8988T (cell line): ENCODE measurements around the gene DSC3.

ENCODE experiments used
- DNase-seq: peaks from one replicate; pipeline ENCODE4 v3.0.0; 2011

The DSC3 gene

DNA sequence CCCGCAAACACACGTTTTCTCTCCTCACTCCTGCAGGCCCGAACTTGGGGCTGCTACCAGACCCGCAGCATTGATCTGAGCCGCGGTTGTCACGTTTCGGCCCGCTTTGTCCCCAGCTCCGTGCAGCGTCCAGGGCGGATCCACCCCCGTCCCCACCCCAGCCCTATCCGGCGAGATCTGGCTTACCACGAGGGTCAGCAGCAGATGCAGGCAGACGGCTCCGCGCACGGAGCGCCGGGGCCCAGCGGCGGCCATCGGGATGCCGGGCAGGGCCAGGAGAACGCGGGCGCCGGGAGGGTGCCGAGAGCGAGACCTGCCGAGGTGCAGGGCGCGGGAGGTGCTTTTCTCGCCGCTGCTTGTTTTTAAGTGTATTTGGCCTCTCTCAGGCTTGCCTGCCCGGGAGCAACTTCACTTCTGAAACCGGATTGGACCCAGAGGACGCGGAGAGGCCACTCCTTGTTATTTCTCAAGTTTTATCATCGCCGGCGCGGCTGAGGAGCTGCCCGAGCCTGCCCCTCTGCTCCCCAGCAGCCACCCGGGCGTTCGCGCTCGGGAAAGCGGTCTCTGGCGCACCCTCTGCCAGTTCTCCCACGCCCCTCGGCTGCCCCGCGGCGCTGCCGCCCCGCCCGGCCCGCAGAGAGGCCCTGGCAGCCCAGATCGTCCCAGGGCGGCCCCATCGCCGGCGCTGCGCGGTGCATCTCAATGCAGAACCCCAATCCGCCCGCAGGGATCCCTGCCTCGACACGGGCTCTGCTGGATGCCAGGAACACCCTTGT is at the start of gene DSC3:
DSC3 (minus strand) TSS at position 337 of the 776 bp plus-strand sequence; CDS start at position 255, 82 bp downstream.
- DNase-seq, result peak; percentile 61

DNA sequence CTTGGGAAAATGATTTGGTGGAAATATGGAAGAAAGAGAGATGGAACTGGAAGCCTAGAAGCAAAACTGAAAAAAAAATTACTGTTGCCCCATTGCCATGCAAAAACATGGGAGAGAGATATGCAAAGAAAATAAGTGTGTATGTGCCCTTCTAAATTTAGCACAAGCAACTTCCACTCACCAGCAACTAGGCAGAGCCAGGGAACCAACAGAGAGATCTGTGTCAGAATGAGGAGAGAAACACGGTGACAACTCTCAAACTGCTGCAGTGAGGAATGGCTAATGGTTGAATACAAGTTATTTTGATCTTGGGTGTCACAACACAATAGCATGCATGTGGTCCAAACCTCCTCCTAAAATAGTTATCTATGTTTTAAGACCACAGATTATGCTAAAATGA is 48.8 kb upstream of the DSC3 start:
- DNase-seq, result no peak

DNA sequence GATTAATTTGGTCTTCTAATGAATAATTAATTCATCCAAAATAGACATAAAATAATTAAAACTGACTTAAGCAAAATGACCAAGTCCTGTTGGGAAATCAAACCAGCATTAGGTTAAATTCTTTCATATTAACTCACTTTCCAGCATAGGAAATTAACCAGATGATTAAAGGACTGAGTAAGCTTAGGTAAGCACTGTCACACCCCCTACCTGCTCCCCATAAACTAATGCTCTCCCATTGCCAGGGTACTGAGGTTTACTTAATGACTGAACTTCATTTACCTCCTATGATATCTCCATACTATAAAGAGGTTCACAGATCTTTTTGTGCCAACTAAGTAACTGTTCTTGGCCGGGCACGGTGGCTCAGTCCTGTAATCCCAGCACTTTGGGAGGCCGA is 46.0 kb upstream of the DSC3 start:
- no peak for DNase-seq

DNA sequence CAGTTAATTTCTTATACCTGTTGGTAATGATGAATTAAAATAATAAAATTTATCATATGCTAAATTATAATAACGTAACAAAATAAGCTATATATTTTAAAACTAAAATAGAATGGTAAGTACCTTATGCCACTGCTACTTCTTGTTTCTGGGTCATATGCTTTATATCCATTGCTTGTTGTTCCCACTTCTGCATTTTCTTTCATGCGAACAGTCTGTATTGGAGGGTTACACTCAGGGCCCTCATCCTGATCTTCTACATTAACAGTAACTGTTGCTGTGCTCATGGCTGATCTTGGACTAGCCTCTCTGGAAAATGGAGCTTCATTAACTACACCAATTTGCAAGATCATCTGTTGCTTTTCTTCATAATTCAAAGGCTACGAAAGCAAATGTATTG is 37.4 kb upstream of the DSC3 start:
- DNase-seq, result no peak

DNA sequence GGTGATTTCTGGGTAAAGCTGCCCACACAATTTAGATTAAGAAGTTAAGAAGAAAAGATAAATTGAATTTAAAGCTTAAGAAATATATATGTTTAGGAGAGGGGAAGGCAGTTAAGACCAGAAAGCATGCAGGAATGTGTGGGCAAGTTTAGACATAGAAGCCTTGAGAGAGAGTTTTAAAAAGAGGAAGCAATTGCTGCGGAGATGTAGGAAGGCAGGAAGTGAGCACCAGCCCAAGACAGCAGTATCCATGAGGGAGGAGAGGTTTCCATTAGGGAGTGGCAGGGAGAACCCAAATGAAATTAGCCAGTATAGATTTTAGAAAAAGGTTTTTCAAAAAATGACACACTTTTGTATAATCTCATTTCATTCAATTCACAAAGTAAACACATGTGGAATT is 35.3 kb upstream of the DSC3 start:
- DNase-seq, result no peak

DNA sequence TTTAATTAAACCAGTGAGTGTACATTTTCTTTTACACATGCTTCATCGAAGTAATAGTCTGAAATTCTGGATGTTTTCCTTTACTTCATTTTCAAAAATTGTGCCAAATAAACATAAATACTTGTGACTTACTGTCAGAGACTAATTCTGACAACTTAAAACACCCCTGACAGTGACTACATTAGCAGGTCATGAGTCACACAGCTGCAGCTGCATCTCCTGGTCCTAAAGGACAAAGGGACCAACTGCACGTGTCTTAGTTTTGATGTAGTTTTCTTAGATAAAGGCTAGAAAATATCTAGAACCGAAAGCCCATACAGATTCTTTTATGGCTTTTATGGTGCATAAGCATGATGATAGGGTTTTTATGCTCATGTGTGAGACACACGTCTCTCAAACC is 29.6 kb upstream of the DSC3 start:
- DNase-seq, result no peak

DNA sequence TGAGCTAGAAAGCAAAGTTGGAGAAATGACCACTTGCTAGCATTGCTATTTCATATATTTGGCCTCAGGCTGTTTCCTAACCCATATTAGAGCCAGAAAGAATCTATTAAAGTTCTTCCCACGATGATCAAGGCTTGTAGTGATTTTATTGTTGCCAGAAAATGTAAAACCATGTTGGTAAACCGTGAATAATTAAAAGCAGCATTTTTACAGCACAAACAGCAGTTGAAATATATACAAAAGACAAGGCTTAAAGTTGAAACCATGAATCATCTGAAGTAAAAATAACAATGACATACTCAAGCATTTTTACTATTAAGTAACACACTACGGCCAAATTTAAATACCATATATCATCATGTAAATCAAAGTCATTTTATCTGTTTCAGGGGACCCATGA is 27.7 kb upstream of the DSC3 start:
- DNase-seq, result no peak

DNA sequence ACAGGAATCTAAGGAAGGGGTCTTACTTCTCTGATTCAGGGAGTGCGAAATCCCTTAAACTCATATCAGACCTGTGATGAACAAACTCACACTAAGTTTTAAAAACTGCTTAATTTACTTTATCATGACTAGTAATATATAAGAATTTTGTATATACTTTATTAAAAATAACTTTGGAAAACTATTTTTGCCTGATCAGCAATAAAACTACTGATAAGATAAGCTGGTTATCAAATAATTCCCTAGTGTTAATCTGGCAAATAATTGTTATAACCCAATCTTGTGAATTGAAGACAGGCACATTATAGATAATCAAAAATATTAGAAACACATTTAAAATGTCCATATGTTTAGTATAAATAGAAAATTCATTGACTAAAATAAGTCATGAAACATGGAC is 23.7 kb upstream of the DSC3 start:
- DNase-seq, result no peak

DNA sequence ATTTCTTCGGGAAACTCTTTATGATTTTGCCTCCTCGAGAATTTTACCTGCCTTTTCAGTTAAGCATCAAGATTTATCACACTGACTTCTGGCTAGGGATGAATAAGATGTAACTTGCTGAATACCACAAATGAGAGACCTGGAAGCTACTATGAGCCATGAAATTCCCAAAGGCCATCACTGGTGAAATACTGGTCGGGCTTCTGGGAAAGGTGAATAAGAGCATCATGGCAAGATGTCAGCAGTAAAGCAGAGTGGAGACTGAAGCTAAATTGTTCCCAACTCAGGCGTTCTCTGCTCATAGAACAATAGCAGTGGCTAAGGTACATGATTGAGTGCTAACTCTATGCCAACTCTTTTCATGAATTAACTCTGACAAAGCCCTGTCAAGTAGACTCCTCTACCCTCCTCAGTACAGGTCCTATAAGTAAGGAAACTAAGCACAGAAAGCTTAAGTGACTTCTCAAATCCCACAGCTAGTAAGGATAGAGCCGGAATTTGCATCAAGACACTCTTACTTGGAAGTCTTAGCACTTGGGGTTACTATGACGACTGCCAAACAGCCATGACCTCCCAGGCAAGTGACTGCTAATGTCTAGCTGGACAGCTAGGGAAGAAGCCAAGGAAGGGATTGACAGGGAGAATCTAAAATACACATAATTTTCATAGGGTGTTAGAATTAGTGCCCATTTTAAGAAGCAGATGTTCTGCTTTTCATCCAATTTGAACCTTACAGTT is 22.7 kb upstream of the DSC3 start:
- DNase-seq, result no peak

DNA sequence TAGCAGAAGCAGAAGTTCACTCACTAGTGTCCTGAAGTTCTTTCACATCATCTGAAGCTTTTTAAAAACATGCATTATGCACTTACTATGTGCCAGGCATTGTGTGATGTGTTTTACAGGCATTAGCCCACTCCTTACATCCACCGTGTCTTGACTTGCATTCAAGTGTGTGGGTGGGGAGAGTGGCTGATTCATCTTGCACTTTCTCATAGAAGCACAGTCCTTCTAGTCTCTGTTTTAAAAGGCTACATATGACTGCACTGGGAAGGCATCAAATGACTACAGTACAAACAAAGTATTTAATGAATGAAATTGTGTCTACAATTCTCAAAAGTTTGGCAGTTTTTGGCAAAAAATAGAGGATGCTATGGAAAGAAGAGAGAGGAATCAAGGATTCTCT is 21.6 kb upstream of the DSC3 start:
- no peak for DNase-seq

DNA sequence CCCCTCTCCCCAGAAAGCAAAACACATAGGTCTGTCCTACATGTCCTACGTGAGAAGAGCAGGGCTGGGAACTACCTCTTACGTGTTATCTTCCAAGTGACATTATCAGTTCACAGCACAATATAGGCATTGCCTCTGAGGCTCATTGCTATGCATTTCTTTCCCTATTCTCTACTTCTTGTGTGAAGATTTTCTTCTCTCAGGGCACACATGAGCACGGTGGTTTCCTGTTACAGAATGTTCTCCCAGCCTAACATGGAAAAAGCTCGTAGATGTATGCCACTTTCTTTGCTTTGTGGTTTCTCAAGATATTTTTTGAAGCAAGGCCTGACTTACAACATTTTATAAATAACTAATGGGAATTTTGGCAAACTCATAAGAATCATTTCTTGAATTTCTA is 19.4 kb upstream of the DSC3 start:
- DNase-seq, result no peak

DNA sequence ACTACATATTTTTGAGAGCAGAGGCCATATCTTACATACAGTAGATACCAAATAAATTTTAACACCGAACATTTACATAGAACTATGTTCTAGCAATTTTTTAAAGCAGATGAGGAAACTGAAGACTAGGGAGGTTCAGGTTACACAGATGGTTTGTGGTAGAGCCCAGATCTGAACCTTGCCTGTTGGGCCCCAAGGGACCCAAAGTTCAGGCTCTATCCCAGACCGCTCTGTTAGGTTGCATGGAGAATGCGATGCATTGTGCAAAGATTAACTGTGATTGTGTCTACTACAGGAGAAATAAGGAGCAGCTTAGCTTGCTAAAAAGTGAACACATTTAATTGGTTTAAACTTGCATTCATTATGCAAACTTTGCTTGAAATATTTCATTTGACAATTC is 16.4 kb upstream of the DSC3 start:
- DNase-seq, result no peak

DNA sequence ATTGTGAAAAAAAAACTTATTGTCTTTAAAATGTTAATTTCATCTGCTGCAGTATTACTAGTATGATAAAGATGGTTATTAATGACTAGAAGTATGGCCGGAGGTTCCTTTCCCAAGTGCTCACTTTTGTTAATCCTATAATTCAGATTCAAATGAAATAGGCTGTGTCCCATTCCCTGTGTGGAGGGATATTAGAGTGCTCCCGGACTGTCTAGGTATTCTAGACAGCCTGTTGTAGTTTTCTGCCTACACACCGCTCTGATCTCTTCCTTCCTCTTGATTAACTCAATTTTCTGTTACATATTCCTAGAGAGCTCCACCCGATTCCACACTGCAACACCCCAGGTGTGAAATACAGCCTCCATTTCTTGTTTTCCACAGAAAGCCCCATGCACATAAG is 15.4 kb upstream of the DSC3 start:
- no peak for DNase-seq

DNA sequence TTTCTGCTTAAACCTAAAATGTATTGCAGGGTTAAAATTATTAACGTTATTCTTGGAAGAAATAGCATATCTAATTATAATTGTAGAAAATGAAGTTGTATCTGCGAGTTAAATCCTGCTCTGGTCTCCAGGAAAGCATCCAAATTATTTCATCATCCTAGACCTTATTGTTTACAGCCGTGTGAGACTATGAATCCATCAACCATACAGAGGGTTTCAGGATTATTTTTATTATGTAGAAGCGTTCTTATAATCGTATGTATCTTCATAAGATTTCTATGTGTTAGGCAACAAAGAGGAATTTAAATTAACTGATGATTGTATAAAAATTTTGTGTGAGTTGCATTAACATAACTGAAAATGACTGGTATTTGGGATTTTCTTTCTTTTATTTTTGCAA is 14.5 kb upstream of the DSC3 start:
- DNase-seq, result no peak

DNA sequence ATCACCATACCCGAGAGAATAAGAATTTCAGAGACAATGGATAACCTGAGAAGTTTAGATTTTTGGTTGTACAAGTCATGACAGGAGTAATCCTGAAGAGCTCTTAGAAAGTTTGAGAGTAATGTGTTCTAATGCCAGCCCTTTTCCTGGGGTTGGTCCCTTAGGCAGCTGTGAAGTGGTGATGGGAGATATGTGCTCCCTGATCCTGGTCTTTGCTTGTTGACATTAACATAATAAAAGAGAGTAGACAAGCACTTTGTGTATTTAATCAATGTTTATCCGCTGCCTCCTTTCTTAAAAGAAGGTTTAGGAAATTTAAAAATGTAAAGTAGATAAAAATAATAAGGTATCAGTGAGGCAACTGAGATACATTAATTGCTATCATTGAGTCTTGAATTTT is 13.8 kb upstream of the DSC3 start:
- DNase-seq, result no peak

DNA sequence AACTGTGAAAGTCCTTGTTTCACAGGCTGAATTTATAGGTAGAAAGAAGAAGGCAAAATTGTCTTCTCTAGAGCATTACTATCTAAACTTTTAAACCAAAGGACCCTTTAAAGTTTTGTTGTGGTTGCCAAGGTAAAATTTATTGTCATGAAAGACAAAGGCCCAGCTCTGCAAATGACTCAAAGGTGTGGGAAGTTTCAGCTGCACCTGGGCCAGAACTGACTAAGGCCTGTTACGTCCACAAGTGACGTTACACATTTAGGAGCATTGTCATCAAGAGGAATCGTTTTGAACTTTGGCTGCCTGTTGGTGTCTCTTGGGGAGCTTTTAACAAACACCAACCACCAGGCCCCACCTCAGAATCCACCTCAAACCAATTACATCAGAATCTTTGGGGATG is 8.1 kb upstream of the DSC3 start:
- no peak for DNase-seq

DNA sequence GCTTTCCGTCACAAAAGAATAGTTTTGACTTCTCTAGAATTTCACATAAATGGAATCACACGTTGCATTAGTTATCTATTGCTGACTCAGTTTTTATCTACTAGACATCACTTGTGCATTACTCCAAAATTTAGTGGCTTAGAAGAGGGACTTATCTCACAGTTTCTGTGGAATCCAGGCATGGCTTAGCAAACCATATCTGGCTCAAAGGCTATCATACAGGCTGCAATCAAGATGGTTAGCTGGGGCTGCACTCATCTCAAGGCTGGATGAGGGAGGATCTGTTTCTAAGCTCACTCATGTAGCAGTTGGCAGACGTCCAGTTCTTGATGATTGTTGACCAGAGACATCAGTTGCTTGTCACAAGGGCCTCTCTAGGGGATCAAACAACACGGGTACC is 6.6 kb upstream of the DSC3 start:
- DNase-seq, result no peak

DNA sequence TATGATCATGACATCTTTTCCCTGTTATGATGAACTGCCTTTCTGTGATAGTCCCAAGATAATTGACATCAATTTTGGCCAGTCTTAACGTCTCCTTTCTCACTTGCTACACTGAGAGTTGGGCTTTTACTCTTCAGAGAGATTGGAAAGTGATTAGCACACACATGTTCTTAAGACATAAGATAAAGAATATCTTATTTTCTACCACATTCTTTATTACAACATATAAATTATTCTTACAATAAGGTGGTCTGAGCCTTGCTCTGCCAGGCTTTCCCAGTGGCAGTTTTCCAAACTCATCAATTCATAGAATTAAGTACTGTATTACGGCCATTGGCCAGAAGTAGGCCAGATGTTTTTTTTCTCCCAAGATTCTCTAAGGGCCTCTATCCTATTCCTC is 5.7 kb upstream of the DSC3 start:
- no peak for DNase-seq

DNA sequence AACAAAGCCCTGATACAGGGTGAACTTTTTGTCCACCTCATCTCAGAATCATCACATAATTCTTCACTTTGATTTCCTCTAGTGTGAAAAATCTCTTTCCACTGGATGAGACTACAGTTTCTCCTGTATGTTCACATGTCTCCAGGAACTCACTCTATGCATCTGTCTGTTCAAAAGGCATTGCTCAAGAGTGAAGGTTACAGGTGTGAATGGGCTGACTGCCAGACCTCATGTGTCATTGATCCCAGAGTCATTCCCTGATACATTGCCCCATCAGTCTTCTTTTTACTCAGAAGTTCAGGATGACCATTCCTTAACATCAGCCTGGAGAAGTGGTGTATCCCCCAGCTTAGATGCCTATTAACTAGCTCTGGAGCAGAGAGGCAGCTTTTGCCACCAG is 4.4 kb upstream of the DSC3 start:
- DNase-seq, result no peak

DNA sequence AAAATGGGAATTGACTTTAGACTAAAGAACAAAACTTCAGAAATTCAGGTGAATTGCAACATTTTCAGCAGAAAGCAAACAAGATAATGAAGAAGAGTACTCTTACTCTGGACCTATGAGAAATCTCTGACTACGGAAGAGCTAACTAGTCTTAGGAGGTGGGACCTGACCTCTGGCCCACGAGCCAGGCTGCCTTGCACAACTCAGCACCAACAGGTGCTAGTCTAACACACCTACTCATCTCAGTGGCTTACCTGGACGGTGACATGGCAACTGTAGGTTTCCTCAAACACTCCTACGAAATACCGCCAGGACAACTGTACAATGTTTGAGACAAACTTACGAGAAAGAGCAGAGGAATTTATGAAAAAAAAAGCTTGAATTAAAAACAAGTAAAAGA is 3.1 kb upstream of the DSC3 start:
- DNase-seq, result no peak

DNA sequence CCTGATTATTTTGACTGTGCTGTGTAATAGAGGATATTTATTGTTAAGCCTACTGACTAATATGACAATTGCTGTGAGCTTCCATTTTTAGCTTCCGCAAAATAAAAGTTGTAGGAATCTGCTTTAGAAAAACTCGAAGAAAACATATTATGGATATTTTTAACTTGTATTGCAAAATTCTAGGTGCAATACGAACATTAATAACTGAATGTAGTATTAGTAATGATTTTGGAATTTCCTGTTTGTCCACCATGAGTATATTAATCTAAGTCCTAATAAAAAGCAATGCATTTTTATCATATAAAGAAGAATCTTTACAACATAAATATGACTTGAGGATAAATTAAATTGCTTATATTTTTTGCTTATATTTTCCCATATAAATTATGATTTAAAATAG is 2.4 kb upstream of the DSC3 start:
- DNase-seq, result no peak

DNA sequence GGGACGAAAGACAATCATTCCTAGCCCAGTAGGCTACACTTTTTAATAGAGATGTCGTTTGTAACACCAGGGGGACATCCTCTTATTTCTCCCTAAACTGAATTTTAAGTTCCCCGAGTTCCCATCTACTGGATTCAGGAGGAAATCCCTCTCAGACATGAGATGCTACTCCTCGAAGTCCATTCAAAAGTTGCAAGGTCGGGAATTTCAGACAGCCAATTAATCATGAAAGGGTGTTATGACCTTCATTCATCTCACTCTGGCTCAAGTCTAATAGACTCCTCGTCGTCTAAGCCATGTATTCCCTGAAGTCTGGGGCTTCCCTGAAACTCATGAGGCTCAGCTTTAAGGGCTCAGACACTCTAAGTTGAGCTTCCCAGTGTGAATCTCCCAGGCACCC is 1.2 kb upstream of the DSC3 start:
- no peak for DNase-seq

DNA sequence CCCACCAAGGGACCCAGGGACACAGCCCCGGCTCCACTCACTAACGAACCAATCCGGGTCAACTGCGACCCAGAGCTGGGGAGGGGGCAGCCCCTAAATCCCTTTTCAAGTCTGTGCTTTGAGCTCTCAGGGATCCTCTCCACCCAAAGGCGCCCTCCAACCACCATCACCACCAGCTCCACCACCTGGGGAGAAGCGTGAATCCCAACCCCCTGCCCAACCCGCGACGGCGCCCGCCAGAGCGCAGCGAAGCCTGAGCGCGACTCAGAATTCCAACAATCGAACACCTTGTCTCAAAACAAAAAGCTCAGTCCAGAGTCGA is 497 bp downstream of the DSC3 start:
- no peak for DNase-seq

DNA sequence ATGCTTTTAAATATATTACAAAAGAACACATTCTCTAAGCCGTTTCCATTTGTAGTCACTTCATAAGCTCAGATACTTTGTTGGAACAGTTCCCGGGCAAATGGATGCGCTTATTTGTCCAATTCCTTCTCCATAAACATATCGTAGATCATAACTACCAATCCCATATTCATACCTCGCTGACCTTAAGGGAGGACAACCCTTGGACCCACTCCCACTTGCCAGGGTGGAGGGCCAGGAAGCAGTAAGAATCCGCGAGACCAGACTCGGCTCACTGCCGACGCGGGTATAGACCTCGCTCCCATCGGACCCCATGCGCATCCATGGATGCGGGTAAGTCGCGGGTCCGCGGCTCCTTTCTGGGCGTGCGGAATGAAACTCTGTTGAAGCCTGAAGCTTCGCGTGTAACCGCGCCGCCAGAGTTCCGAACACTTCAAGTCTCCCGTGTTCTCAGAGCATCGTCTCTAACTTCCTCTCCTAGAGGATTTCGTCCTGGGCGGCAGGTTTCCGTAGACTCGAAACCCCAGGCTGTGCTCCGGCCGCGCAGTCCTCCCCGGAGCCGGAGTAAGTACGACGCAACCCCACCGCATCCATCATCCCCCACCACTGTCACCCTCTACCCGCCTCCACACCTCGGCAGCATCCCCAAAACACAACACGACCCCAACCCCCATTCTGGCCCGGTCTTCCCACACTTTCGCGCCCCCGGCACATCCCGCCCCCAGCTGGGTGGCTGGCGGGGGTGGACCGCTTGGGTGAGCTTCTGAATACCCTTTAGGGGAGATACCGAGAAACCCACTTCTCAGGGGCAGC is 1.1 kb downstream of the DSC3 start:
- DNase-seq, result no peak
